Activated CD8-positive, alpha-beta memory T cell treated with anti-CD3 and anti-CD28 coated beads for 24 hours (primary cell): ENCODE data around the gene SCYGR6.
"Not testable (repeated sequence)": the region's sequence is repeated elsewhere in the genome, so short reads cannot be mapped to it uniquely, and the experiment has no call there.

Experiments used
- DNase-seq: peaks from one replicate; pipeline ENCODE4 v3.0.0-alpha.2; 2020

Gene SCYGR6, protein sequence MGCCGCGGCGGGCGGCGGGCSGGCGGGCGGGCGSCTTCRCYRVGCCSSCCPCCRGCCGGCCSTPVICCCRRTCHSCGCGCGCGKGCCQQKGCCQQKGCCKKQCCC

DNA sequence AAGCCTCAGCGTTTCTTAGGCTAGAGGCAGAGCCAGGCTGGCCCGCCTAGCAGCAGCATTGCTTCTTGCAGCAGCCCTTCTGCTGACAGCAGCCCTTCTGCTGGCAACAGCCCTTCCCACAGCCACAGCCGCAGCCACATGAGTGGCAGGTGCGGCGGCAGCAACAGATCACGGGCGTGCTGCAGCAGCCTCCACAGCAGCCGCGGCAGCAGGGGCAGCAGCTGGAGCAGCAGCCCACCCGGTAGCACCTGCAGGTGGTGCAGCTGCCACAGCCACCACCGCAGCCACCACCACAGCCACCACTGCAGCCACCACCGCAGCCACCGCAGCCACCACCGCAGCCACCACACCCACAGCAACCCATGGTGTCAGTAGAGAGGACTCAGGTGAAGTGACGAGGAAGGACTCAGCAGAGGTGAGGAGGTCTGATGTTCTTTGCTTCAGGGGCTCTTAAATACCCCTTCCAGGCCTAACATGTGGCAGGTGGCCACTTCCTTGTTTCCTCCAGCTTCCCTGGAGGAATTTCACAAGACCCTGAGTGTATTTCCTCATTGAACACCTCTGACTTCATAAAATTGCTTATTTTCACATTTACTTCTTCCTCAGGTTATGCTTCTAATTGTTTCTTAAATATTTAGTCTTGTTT, at the start of gene SCYGR6:
SCYGR6 (minus strand) TSS at position 364 of the 646 bp plus-strand sequence; CDS start at position 364, 0 bp downstream.
- no peak for DNase-seq

DNA sequence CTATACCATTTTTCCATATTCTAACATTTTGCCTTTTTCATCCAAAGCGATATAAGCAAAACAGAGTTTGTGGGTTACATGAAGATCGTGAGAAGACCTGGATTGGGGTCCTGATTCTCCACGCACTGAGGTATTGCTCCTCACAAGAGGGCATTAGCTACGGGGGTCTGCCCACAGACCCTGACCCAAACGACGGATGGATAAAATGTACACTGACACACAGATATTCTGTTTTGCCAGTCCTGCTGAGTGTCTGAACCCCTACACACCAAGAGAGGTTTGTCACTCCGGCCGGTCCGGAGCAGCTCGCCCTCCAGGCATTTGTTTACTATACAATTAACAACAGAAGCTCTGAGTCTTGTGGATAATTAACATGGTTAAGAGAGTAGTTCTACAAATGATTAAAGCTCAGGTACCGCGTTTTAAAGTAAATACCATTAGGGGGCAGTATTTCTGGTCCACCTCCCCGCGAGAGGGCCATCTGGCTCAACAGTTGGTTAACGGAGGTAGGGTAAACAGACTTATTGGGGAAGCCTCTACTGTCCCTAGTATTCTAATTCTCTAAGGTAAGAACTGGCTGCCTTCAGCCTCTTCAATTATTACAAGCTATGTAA, 49.6 kb upstream of the SCYGR6 start:
- DNase-seq: no peak

DNA sequence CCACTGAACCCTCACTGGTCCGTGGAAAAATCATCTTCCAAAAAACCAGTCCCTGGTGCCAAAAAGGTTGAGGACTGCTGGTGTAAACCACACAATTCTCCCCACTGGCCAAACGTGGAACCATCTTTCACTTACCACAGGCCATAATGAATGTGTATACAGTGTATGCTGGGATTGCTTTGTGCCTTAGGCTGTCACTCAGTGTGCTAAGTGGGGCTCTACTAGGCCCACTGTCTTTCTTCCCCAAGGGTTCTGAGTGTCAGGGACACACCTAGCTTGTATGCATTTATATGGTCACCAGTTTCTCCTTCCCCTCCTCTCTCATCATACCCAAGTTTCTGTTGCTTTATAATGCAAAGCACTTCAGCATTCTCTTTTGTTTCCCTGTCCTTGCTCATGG, 48.4 kb upstream of the SCYGR6 start:
- no peak for DNase-seq

DNA sequence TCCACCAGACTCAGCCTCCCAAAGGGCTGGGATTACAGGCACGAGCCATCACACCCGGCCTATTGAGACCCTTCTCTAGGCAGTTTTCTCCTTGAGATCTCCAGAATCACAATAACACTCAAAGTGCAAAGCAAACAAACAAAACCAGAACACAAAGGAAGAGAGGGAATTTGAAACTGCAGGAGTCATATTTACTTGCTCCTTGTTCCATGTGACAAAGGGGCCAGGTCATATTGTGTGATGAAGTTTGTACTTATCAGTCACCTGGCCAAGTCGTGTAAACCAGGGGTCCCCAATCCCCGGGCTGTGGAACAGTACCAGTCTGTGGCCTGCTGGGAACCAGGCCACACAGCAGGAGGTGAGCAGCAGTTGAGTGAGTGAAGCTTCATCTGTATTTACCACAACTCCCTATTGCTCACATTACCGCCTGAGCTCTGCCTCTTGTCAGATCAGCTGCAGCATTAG, 47.7 kb upstream of the SCYGR6 start:
- no peak for DNase-seq

DNA sequence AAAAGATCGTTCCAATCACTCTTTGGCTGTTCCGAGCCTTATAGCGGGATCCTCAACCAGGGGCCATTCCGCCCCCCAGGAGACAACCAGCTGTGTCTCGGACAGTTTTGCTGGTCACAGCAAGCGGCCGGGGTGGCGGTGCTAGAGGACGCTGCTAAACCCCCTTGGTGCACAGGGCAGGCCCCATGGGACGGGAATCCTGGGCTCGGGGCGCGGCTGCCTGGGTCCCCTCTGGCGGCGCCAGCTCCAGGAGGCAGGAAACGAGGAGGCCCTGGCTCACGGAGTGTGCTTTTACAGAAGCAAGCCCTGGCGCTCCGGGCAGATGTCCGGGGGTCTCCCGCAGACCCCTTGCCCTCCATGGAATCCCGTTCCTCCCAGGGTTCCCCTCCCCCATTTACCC, 43.3 kb upstream of the SCYGR6 start:
- DNase-seq: no peak

DNA sequence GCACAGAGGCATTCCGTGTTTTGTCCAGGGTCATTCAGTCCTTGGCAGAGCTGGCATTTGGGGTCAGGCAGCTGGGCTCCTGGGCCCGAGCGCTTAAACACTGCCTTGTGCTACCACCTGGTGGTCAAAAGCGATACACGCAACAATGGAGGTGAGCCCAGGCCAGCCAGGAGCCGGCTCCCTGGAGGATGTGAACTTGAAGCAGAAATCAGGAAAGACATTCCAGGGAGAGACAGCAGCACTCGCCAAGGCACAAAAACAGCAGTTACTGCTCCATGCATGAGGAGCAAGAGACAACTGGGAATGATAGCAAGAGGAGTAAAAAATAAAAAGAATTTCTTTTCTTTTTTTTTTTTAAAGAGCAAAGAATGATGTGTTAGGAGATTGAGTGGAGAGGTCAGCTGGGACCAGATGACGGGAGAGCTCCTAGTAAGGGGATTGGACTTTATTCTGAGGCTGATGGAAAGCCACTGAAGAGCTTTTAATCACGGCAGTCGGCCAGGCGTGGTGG, 41.9 kb upstream of the SCYGR6 start:
- peak; percentile 83 for DNase-seq

DNA sequence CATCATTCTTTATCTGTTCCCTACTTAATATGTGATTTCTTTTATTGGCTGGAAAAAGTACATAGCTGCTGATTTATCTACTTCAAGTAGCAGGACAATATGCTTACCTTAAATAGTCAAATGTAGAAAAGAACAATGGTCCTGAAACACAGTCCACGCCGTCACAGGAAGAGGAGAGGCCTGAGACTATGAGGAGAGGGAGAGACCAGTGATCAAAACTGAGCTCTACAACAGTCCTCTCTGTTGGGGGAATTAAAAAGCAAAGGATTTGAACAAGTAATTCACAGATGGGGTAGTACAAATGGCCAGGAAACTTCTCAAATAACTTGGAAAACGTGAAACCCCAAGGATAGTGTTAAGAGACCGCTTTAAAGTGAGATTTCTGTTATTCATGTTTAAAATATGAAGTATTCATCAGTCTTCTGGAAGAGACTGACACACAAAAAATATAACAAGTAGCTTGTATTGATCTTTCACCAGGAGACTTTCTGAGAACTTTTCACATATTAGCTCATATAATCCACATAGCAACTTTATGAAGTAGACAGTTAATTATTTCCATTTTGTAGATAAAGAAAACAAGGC, 41.3 kb upstream of the SCYGR6 start:
- DNase-seq: no peak

DNA sequence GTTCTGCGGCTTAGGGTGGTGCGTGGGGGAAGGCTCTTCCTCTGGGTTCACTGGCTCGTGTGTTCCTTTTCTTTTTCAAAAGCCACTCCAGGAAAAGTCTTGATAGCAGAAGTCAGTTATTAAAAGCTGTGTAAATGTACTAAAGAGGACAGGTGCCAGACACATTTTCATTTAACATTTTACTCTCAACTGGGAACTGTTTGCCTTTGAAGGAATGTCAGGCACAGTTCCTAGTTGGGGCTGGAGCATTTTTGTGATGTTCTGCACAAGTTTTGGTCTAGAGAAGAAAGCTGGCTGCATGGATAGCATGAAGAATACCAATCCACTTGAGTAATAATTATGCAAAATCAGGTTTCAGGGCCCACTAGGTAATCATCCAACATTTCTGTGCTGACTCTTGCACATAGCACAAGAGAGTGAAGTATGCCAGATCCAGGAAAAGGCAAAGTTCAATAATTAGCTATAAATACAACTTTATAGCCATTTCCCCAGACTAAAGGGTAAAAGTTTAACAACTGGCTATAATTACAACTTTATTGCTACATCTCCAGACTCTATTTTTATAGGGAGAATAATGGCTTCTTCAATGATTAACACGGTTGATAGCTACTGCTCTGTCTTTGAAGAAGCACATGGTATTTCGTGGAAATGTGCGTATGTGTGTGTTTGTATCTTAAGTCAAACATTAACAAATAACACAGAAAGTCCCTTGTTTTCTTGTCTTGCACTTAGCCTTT, 37.4 kb upstream of the SCYGR6 start:
- DNase-seq: no peak

DNA sequence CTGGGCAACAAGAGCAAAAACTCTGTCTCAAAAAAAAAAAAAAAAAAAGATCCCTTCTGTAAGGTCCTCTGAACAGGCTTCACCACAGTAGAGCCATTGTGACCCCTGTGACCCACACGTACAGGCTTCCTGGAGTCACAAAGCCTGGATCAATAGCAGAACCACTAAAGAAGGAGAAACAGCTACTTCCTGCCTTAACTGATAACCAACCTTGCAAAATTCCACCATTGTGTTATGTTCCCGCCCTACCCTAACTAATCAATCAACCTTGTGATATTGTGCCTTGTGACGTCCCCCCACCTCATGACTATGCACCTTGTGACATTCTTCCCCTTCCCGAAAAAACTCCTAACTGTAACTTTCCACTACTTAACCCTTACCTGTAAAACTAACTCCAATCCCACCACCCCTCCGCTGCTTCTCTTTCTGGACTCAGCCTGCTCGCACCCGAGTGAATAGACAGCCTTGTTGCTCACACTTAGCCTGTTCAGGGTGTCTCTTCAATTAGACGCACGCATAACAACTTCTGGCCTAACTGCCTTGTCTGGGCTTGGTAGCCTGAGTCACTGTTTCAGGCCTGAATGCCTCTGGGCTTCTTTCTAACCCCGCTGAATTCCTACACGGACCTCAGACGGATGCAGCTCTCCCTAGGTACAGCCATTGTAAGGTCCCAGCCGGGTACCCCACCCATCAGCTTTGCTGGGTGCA, 35.0 kb upstream of the SCYGR6 start:
- no peak for DNase-seq

DNA sequence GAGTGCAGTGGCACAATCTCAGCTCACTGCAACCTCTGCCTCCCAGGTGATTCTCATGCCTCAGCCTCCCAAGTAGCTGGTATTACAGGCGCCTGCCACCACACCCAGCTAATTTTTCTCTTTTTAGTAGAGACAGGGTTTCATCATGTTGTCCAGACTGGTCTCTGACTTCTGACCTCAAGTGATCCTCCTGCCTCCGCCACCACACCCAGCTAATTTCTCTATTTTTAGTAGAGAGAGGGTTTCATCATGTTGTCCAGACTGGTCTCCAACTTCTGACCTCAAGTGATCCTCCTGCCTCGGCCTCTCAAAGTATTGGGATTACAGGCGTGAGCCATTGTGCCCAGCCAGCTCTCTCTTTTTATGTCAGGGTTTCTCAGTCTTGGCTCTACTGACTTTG, 31.7 kb upstream of the SCYGR6 start:
- DNase-seq: not testable (repeated sequence)

DNA sequence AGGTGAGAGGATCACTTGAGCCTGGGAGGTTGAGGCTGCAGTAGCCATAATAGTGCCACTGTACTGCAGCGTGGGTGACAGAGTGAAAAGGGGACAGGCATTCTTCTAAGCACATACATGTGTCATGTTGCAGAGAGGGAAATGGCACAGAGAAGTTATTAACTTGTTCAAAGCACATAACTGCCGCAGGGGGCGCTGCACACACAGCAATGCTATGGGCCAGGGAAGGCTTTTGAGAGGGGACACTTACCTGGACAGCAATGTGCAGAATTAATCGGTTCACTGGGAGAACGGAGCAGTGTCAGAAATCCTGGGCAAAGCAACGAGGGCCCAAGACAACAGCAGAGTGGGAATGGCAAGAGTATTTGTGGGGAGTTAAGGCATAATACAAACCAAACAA, 23.5 kb upstream of the SCYGR6 start:
- DNase-seq: no peak

DNA sequence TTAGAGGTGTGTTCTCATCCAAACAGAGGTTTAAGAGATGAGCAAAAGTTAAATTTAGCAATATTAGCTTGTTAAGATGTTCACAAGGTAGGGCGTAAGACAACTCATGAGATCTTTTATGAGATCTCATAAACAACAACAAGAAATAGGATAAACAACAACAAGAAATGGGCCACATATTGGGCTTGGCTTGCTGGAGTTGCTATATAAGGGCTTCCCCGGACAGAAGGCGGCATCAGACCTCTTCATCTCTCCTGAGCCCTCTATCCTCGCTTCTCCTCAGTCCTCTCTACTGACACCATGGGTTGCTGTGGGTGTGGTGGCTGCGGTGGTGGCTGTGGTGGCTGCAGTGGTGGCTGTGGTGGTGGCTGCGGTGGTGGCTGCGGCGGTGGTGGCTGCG, 21.0 kb upstream of the SCYGR6 start, which contains the start of gene SCYGR8:
SCYGR8 (plus strand) TSS at position 301 of the 400 bp plus-strand sequence; CDS start at position 301, 0 bp downstream.
- no peak for DNase-seq

DNA sequence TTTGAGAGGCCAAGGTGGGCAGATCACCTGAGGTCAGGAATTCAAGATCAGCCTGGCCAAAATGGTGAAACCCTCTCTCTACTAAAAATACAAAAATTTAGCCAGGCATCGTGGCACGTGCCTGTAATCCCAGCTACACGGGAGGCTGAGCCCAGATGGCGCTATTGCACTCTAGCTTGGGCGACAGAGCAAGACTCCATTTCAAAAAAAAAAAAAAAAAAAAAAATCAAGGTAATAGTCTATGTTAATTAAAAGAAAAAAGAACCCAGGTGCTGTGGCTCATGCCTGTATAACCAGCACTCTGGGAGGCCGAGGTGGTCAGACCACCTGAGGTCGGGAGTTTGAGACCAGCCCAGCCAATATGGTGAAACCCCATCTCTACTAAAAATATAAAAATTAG, 16.1 kb upstream of the SCYGR6 start:
- not testable (repeated sequence) for DNase-seq

DNA sequence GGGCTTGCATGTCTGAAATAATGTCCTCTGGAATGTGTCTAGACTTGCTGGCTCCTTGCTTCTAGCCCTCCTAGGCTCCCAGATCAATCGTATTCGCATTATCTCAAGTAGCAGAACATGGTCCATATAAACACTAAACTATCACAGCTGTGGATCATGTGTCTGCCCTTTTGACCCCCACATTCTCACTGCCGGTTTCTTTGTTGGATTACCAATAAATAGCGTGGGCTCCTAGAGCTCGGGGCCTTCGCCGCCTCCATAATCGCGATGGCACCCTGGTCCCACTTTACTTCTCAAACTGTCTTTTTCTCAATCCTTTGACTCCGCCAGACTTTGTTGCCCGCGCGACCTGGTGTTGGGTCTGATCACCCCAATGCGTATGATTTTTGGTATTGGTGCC, 14.8 kb upstream of the SCYGR6 start:
- DNase-seq: no peak

DNA sequence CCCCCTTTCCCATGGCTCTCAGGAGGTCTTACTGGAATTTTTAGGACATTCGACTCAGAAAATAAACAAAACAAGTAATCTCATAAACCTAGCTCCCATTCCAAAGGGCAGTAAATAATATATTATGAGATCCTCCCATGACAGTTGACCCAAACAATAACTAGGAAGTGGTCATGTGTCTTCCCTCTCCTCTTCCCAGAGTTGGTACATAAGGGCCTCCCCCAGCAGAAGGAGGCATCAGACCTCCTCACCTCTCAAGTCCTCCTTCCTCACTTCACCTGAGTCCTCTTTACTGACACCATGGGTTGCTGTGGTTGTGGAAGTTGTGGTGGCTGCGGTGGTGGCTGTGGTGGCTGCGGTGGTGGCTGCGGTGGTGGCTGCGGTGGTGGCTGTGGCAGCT, 3.5 kb upstream of the SCYGR6 start, which contains the start of gene SCYGR7:
SCYGR7 (plus strand) TSS at position 301 of the 400 bp plus-strand sequence; CDS start at position 301, 0 bp downstream.
- no peak for DNase-seq

DNA sequence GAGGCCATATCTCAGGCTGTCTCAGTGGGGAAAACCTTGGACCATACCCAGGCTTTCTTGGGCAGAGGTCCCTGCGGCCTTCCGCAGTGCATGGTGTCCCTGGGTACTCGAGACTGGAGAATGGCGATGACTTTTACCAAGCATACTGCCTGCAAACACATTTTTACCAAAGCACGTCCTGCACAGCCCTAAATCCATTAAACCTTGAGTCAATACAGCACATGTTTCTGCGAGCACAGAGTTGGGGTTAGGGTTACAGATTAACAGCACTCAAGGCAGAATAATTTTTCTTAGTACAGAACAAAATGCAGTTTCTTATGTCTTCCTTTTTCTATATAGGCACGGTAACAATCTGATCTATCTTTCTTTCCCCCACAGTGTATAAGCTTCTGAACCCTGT, 1.7 kb downstream of the SCYGR6 start:
- not testable (repeated sequence) for DNase-seq

DNA sequence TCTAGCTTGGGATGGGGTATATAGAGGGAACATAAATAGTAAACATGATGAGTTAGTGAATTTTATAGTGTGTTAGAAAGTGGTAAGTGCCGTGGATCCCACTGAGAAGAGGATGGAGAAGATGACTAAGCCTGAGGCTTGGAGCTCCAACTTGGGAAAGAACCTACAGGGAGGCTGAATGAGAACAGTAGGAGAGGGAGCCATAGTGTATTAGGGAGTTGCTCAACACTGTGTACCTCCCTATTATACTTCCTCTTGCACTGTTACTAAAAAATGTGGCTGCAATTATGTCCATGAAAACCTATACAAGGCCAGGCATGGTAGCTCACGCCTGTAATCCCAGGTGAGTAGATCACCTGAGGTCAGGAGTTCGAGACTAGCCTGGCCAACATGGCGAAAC, 3.9 kb downstream of the SCYGR6 start:
- DNase-seq: no peak

DNA sequence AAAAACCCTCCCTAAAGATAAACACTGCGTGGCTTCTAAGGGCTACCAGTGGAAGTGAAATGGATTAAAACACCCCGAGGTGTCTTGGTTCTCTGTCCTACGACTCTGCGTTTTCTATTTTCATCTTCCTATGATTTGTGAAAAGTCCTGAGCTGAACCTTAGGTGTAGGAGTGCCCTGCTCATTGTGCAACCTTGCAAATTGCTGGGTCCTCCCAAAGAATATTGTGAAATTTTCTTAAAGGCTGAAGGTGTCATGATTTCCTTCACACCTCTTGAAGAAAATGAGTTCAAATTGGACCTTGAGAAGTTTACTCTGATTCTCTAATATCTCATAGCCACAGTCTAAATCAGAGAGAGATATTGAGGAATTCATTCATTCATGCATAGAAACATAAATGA, 4.9 kb downstream of the SCYGR6 start:
- no peak for DNase-seq

DNA sequence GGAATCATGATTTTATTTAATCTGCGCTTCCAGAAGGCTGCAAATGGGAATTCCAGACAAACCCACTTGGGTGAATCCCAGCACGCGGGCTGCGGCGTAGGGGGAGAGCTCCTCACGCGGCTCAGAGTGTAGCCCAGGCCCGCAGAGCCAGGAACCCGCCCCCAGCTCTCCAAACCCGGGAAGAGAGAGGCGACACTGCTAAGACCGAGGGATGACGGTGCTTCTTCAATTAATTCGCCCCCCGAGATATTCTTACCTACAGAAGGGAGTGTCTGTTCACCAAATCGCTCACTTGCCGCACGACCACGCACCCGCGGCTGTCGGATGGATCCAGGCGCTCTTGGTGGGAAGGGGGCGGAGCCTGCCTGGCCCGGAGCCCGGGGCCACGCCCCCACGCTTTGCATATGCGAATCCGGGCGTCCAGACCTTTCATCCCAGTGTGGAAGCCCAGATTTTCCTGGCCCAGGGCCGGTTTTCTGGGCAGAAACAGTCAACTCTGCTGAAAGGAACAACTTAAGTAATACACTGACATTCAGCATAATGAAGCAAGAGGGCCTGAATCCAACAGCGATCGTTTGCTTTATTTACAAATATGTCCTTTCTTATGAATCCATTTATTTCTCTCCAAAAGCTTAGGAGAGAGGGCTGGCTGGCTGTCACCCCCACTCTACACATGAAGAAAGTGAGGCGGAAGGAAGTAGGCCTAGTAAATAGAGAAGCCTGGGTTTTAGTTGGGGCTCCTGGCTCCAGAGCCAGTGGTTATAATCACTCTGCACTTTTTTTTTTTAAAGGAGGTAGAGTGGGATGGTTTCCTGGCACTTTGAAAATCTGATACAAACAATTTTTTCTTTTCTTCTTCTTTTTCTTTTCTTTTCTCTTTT, 6.6 kb downstream of the SCYGR6 start, which contains the start of gene SLC19A3:
SLC19A3 (minus strand) TSS at position 342 of the 881 bp plus-strand sequence. CDS start 15,710 bp downstream, outside the sequence.
- DNase-seq: no peak

DNA sequence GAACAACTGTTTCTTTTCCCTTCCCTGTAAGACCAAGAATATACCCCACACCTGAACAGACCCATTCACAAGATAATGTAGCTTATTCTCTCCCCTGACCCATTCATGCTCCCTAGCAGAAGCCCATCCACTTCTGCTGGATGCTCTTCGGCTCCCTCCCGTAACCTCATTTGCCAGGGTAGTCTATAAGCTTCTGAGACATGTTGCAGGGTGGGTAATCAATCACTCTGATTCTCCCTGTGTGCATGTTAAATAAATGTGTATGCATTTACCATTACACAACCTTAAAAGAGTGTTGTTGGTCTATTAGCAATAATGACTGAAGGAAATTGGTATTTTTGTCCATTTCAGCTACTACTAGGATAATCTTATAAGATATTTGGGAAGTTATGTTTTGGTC, 8.1 kb downstream of the SCYGR6 start:
- no peak for DNase-seq

DNA sequence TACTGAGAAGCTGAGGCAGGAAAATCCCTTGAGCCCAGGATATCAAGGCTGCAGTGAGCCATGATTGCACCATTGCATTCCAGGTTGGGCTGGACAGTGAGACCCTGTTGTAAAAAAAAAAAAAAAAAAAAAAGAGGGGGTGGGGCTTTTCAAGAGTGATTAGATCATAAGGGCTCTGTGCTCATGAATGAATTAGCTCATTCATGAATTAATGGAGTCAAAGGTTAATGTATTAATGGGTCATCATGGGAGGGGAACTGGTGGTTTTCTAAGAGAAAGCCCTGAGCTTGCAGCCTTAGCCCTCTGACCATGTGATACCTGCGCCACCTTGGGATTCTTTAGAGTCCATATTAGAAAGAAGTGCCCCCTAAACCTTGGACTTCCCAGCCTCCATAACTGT, 11.3 kb downstream of the SCYGR6 start:
- no peak for DNase-seq
